ENCODE results near the gene TTYH2.

DNA sequence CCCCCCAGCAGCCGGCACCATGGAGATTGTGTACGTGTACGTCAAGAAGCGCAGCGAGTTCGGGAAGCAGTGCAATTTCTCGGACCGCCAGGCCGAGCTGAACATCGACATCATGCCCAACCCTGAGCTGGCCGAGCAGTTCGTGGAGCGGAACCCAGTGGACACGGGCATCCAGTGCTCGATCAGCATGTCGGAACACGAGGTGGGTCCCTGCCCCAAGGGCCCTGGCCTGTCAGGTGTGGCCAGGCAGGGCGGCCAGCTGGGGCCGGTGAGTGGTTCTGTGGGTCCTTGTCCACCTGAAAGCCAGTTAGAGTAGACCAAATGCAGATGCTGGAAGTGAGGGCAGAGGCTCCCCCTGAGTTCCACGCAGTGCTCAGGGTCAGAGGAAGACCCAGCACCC is 68.4 kb downstream of the TTYH2 start:
- TF ChIP-seq, protein P1, sequence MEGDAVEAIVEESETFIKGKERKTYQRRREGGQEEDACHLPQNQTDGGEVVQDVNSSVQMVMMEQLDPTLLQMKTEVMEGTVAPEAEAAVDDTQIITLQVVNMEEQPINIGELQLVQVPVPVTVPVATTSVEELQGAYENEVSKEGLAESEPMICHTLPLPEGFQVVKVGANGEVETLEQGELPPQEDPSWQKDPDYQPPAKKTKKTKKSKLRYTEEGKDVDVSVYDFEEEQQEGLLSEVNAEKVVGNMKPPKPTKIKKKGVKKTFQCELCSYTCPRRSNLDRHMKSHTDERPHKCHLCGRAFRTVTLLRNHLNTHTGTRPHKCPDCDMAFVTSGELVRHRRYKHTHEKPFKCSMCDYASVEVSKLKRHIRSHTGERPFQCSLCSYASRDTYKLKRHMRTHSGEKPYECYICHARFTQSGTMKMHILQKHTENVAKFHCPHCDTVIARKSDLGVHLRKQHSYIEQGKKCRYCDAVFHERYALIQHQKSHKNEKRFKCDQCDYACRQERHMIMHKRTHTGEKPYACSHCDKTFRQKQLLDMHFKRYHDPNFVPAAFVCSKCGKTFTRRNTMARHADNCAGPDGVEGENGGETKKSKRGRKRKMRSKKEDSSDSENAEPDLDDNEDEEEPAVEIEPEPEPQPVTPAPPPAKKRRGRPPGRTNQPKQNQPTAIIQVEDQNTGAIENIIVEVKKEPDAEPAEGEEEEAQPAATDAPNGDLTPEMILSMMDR (IDR thresholded peaks at IDR 0.05): no peak
- TF ChIP-seq POLR2A (IDR thresholded peaks at IDR 0.05): no peak

Data from sigmoid colon (tissue), 3 donors.